ENCODE measurements around the gene EIF5AL1.

DNA sequence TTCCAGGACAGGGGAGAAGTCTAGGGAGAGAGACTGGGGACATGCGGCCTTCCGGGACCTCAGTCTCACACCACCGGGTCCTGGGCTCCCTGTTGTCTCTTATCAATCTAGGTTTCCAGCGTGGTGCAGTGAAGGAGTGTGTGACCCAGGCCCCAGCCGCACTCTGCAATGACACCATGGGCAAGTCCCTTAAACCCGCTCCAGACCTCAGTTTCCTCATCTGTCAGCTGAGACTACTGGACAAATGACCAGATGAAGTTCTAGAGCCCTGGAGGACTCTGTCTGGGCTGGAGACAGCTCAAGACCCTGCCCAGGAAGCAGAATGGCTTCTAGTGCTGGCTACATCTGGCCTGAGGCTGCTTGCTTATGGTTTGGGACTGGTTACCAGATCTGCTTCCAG, 20.1 kb upstream of the EIF5AL1 start:
- TF ChIP-seq HNF4G (IDR thresholded peaks at IDR 0.05) (no peak), TAF1 (conservative IDR thresholded peaks at IDR 0.05) (no peak), CTCF (IDR thresholded peaks at IDR 0.05; ENCODE audit: low read depth, low read length, missing input control) (no peak), HNF4A (conservative IDR thresholded peaks at IDR 0.05) (no peak), FOXA2 (IDR thresholded peaks at IDR 0.05) (no peak), JUND (IDR thresholded peaks at IDR 0.05) (no peak), EGR1 (IDR thresholded peaks at IDR 0.05; ENCODE audit: low read depth in 2 of 2) (no peak), NR2F2 (IDR thresholded peaks at IDR 0.05) (no peak)
- TF ChIP-seq, protein P1, sequence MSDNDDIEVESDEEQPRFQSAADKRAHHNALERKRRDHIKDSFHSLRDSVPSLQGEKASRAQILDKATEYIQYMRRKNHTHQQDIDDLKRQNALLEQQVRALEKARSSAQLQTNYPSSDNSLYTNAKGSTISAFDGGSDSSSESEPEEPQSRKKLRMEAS (IDR thresholded peaks at IDR 0.05) = no peak
- TF ChIP-seq, protein P2, sequence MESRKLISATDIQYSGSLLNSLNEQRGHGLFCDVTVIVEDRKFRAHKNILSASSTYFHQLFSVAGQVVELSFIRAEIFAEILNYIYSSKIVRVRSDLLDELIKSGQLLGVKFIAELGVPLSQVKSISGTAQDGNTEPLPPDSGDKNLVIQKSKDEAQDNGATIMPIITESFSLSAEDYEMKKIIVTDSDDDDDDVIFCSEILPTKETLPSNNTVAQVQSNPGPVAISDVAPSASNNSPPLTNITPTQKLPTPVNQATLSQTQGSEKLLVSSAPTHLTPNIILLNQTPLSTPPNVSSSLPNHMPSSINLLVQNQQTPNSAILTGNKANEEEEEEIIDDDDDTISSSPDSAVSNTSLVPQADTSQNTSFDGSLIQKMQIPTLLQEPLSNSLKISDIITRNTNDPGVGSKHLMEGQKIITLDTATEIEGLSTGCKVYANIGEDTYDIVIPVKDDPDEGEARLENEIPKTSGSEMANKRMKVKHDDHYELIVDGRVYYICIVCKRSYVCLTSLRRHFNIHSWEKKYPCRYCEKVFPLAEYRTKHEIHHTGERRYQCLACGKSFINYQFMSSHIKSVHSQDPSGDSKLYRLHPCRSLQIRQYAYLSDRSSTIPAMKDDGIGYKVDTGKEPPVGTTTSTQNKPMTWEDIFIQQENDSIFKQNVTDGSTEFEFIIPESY (IDR thresholded peaks at IDR 0.05) = no peak

All from liver (tissue), 3 donors.